Ureter (tissue), 1 donor: ENCODE results near the gene CSF3R. TPM values are rescaled to one million over a fixed set of nuclear protein-coding genes. Genes with fewer than 3 reads are reported as not detected.
"Not testable (repeated sequence)": the region's sequence is repeated elsewhere in the genome, so short reads cannot be mapped to it uniquely, and the experiment has no call there.

Source experiments
- DNase-seq: peaks from one replicate; pipeline ENCODE4 v3.0.0-alpha.2; 2020; ENCODE audit warnings: low spot score
- total RNA-seq: library from RNA; stranded (reverse); gene quantifications from one replicate; pipeline ENCODE4 v1.2.4, GENCODE V29; 2023
- donor health status: DM: yes; HTN: yes; CAD: no.

CSF3R gene
- total RNA-seq, 1 donor from 2014 or later, result 13.7 TPM

DNA sequence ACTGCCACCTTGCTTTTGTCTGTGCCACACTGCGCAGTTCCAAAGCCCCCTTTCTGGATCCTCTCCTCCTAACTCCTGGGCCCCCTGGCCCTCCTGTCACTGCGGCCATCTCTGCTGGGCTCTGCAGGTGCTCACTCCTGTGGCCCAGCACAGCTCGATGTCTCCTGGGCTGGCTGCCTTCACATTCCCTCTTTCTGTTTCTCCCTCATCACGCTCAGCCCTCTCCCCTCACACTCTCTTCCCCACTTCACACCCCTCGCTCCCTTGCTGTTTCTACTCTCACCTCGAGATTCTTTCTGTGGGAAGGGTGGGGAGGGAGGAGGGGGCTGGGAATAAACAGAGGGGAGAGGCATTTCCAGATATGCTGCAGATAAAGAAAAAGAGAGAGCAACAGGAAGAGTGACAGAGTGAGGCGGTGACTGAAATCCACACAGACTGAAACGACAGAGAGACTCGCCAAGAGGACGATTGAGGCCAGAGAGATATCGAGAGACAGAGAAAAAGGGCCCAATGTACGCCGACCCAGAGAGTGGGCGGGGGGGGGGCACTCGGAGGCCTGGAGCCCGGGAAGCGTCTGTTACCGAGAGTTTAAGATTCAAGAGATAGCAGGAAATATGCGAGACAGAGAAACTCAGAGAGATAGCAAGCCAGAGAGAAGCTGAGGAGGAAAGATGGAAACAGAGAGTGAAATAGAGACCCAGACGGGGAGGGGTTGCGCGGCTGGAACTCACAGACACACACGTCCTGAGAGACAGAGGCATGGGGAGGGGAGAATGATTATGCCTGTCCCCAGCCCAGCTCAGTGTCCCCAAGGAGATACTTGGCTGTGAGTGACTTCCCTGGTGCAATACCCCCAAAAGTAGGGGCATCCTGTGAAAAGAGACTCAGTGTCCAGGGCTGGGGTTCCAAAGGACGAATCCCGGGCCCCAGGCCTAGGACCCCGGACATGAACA, 666 bp downstream of the CSF3R start:
- no peak for DNase-seq

GRCh38 chr1:36481091-36481490, 1.6 kb downstream of the CSF3R start:
- no peak for DNase-seq

DNA sequence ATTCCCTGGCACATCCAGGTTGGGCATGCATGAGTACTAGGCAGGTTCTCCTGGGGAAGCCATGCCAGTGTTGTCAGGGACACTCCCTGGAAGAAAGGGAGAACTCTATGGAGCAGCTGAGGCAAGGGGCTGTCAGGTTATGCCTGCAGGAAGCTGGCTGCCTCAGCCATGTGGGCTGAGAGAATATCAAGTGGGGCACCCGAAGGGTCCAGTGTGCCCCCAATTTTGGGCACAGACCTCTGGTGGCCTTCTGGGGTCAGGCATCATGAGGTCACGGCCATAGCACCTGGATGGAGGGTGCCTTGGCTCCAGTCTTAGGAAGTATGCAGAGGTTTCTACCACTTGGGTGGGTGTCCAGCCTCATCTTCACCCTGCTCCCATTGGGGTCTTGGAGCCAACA, 2.6 kb downstream of the CSF3R start:
- no peak for DNase-seq

DNA sequence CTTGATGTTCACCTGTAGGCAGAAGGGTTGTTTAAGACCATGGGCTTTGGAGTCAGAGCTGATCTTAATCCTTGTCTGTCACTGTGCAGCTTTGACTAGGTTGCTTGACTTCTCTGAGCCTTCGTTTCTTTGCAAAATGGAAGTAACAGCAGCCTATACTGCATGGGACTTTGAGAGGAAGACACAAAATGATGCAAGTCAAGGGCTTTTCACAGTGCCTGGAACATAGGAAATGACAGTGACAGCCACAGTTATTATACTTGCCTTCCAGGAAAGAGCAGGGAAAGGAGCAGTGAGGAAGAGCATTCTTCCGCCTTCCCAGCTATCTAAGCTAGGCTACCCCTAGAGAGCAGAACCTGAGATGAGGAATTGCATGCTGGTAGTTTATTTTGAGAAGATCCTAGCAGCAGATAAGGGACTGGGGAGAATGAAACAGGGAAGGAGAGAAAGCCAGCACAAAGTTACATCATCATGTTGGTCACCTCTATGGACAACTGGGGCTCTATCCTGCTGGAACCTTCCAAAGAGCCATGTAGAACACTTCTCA, 3.1 kb downstream of the CSF3R start:
- DNase-seq, result no peak

DNA sequence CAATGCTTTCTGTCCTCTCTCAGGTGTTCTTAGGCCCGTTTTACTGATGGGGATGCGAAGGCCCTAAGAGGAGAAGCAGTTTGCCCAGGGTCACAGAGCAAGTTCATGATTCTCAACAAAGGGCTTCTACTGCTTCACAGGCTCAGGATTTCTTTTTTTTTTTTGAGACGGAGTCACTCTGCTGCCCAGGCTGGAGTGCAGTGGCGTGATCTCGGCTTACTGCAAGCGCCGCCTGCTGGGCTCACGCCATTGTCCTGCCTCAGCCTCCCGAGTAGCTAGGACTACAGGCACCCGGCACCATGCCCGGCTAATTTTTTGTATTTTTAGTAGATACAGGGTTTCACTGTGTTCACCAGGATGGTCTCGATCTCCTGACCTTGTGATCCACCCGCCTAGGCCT, 5.1 kb downstream of the CSF3R start:
- DNase-seq, result not testable (repeated sequence)

DNA sequence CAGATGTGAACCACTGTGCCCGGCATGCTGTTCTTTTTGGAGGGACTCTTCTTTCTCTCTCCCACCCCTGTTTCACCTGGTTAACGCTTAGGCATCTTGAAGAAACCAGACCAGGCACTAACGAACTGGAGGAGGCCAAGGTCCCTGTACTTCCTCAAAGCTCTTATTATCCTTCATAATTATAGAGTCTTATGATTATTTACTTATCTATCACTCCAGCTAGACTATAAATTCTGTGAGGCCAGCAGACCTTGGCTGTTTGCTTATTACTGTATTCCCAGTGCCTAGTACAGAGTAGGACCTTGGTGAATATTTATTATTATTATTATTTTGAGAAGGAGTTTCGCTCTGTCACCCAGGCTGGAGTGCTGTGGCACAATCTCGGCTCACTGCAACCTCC, 5.8 kb downstream of the CSF3R start:
- no peak for DNase-seq

DNA sequence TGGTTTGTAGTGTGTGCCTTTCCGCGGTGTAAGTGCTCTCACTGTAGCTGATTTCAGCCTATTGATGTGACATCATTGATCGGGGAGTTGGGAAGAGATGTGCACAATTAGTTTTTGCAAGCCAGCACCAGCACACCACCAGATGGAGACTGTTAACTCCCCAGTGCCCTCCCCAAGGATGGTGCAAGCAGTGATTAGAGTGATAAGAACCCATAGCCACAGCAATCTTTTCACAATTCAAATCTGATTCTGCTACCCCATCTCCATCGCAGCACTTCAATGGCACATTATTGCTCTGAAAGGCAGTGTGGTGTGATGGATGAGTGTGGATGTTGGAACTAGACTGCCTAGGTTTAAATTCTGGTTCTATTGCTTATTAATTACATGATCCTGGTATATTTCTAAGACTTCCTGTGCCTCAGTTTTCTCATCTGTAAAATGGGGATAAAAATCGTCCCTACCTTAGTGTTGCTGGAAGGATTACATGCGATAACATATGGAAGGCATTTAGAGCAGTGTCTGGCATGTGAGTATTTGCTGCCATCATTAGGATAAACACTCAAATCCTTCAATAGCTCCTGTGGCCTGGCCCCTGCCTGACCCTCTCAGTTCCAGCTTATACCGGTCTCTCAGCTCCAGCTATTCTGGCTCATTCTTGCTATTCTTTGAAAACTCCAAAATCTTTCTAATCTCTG, 6.7 kb downstream of the CSF3R start:
- no peak for DNase-seq

GRCh38 chr1:36475341-36475740, 7.4 kb downstream of the CSF3R start:
- DNase-seq, result no peak

DNA sequence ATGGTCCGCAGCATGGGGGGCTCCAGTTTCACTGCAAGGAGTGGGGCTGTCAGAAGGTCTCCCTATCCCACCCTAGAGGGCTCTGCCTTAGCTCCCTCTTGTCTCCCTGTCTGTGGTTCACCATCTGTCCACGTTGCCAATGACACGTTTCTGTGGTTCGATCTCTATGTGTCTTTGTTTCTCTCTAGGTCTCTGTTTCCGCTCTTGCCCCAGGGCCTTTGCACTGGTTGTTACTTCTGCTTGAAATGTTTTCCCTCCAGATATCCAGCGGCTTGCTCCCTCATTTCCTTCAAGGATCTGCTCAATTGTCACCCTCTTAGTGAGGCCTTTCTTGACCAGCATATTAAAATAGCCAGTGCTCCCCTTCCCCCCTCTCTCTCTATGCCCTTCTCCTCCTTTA, 10.1 kb downstream of the CSF3R start:
- no peak for DNase-seq

DNA sequence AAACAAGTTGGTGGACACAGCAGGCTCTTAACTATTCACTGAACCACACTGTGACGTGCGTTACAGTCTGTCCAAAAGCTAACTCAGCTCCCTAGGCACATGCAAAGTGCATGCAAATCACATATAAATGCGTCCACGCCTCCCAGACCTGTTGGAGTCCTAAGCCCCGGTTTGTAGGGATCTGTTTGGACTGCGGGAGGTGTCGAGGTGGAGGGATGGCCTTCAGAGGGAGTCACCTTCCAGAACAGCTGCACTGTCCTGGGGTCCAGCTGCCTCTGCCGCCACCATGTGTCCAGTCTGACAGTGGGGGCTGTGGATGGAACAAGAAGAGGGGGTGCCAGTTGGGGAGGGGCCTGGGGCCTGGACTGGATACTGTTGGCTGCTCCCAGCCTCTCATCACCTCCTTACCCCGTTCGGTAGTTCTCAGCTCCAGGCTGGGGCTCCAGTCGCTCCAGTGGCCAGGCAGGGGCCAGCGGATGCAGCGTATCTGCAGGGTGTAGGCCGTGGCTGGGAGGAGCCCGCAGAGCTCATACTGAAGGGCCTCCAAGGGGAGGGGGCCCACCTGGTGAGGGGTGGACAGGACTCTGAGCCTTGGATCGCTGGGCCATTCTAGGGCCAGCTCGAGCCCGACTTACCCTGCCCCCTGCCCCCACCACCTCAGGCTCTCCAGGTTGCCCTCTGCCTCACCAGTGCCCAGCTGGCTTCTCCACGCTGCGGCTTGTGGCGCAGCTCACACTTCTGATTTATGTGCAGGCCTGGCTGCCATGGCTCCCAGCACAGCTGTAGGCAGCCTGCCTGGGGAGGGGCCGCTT, 10.7 kb downstream of the CSF3R start:
- DNase-seq, result no peak

DNA sequence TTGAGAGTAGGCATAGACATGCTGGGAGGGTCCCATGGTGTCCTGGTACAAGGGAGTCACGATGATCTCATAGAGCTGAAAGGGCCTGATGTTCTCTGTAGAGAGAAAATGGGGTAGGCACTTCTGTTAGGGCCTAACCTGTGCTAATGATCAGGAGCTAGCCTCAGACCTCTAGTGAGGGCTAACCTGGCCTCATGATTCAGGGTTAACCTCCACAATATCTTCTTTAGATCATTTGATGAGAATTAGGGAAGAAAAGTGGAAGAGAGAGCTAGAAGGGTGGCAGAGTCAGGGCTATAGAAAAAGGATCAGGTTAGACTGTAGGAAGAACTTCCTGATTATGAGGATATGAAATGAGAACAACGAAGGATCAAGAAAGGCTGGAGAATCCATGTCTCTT, 13.6 kb downstream of the CSF3R start:
- no peak for DNase-seq

DNA sequence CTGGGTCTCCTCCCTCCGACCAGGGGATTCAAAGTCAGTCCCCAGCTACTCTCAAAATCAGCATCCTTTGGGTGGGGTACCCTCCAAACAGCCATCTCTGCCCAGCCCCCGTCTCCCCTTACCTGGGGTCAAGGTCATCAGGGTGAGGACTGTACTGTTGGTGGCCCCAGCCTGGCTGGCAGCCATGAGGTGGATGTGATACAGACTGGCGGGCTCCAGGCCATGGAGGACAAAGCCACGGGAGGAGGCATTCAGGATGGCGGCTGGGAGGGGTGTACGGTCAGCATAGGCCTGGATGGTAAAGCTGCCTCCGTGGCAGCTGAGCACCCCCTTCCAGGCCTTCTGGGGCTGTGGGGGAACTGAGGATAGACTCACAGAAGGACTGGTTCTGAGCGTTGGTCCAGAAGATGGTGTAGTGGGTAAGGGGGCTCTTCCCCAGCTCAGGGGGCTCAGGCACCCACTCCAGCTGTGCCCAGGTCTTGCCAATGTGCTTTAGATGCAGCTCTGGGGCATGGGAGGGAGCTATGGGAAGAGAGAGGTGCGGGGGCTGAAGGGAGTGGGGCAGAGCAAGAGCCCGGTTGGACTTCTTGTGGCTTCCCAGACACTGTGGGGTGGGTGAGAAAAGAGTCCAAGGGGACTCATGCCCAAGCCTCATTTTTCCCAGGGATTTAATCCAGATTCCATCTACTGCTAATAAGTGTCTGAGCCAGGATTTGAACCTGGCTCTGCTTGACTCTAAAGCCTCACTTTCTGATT, 14.8 kb downstream of the CSF3R start:
- no peak for DNase-seq

DNA sequence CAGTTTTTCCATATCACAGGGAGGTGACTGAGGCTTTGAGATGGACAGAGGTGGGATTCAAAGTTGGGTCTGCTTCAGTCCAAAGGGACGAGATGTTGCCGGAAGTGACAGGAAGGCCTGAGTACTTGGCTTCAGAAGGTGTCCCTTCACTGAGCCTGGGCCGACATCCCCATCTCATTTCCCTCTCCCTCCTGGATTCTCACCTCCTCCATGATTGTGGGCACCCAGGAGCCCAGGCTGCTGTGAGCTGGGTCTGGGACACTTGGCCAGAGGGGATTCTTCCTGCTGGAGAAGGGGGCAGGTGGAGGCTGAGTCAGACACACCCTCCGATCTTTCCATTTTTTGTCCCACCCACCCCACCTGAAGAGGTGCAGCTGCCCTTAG, 15.7 kb downstream of the CSF3R start:
- DNase-seq, result no peak

DNA sequence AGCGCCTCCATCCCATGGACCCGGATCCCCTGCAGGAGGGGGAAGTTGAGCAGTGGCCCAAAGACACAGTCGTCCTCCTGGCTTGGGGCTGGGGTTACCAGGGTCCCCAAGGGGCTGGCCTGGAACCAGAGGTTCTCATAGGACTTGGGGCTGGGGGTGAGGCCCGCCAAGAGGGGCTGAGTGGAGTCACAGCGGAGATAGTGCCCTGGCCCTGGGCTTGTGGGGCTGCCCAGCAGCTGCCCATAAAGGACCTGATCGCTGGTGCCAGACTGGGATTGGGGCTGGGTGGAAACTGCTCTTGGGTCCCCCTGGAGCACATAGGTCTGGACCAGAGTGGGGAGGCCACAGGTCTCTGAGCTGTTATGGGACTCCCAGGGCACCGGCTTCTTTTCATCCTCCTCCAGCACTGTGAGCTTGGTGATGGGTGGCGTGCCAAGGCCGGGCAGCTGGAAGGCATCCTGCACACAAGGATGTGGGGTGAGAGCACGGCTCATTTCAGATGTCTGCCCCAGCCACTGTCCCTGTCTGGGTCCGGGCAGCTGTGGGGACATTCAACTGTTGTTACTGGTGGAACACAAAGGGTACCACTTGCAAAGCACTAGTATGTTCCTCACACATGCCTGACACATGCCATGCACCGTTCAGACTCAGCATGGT, 16.2 kb downstream of the CSF3R start:
- no peak for DNase-seq

DNA sequence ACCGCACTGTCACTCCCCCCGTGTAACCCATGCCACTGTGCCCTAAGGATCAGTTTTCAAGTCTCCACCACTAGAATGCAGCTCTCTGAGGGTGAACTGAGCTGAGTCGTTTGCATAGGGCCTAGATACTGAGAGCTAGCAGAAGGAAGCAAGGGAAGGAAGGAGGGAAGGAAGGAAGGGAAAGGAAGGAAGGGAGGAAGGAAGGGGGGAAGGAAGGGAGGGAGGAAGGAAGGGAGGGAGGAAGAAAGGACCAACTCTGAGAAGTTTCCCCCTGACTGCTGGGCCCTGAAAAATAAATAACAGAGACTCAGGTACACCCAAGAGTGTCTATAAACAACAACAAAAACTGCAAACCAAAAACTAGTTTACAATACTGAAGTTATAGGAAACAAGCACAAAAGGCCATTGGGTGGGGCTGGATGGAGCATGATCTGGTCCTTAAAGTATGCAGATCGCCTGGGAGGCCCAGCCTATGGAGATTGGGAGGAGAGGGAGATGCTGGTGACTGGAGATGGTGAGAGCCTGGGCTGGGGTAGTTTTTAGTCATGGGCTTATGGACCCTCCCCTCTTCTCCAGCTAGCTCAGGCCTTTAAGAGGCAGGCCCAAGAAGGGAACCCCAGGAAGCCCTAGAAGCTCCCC, 16.9 kb downstream of the CSF3R start:
- no peak for DNase-seq

GRCh38 chr1:36464605-36465393, 17.9 kb downstream of the CSF3R start:
- no peak for DNase-seq

GRCh38 chr1:36463803-36464604, 18.7 kb downstream of the CSF3R start, which contains the start of gene MRPS15:
Gene MRPS15, minus strand, starts transcription at chr1:36464384. Its CDS starts 109 bp downstream, at chr1:36464275.
- DNase-seq, result peak; percentile 97

GRCh38 chr1:36463463-36463802, 19.3 kb downstream of the CSF3R start:
- DNase-seq, result no peak

DNA sequence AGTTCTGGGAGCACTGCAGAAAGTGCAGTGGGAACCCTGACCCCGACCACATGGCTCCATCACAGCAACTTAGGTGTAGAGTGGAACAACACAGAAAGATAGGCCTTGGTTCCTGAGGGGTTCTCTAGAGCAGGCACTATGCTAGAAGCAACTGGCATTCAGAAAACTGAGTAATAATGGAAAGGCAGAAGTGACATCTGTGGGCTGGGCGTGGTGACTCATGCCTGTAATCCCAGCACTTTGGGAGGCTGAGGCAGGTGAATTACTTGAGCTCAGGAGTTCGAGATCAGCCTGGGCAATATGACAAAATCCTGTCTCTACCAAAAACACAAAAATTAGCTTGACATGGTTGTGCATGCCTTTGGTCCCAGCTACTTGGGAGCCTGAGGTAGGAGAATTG, 23.8 kb downstream of the CSF3R start:
- DNase-seq, result no peak
